Ovary (tissue), 9 donors: ENCODE measurements around the gene RNGTT. TPM values are rescaled to one million over a fixed set of nuclear protein-coding genes. Genes with fewer than 3 reads are reported as not detected.
"Not testable (repeated sequence)": the region's sequence is repeated elsewhere in the genome, so short reads cannot be mapped to it uniquely, and the experiment has no call there.

ENCODE experiments used
- DNase-seq, 5 donors: peaks; one replicate each; pipeline ENCODE4 v3.0.0-alpha.2; 2019 to 2020
- H3K27ac ChIP-seq, 2 donors: fragments of 200-600 bp; one replicate each; pipeline versions ENCODE4 v1.5.1 to v1.8.0; 2019 to 2022
- H3K27me3 ChIP-seq: fragments of 200-600 bp; one replicate; pipeline ENCODE4 v1.8.0; 2022
- H3K36me3 ChIP-seq: fragments of 200-600 bp; sonication (generic); one replicate; pipeline ENCODE4 v1.5.1; 2019
- H3K4me1 ChIP-seq: one replicate; pipeline ENCODE4 v1.8.1; 2013; ENCODE audit warnings: mild to moderate bottlenecking, moderate library complexity; ENCODE audit not compliant: insufficient read depth
- H3K4me3 ChIP-seq: fragments of 200-600 bp; sonication (generic); one replicate; pipeline ENCODE4 v1.5.1; 2017
- H3K9me3 ChIP-seq, 2 donors: fragments of 200-600 bp in 1 of 2; sonication (generic) in 1 of 2; one replicate each; pipeline versions ENCODE4 v1.5.1 to v1.8.1; 2013 to 2019; ENCODE audit warnings: mild to moderate bottlenecking in 1 of 2, moderate library complexity in 1 of 2
- EP300 ChIP-seq: sonication (generic); formaldehyde crosslinking; IDR thresholded peaks from one replicate; pipeline ENCODE4 v1.6.1; 2017; ENCODE audit warnings: antibody characterized with exemption
- POLR2A ChIP-seq: fragments of 450-650 bp; IDR thresholded peaks from one replicate; pipeline ENCODE4 v1.6.1; 2017; ENCODE audit warnings: antibody characterized with exemption, mild to moderate bottlenecking, moderate library complexity
- WGBS, 3 donors: extraction: QIAGEN DNeasy Blood & Tissue Kit in 1 of 3; methylation state at CpG; one replicate each; pipeline versions ENCODE4 v1.1.5 to v1.1.7; 2013 to 2017; 5-methylcytosine and 5-hydroxymethylcytosine counted together
- intact Hi-C, 4 donors: fragments of 100-400 bp; cut with DNase I; formaldehyde crosslinking; loops; one replicate each; pipeline versions ENCODE4 v1.11.0 to v1.15.1; 2022 to 2023
- polyA plus RNA-seq, 2 donors: library from polyadenylated mRNA; stranded (reverse); fragments of 200-250 nt in 1 of 2; fragments of 350-450 nt in 1 of 2; fragmentation: Illumina TruSeq in 1 of 2; extraction: RNeasy Lipid Tissue Mini Kit (QIAGEN cat#74804) in 1 of 2; gene quantifications; one replicate each; pipeline ENCODE4 v1.2.3, GENCODE V29; 2013 to 2014
- total RNA-seq, 7 donors: library from RNA; depleted of rRNA in 2 of 7; stranded (reverse); fragments of >200 nt in 2 of 7; fragmentation: NEBNext Ultra II Directional in 3 of 7; extraction: Animal tissue kit (Norgen Biotek cat#: 25700) in 3 of 7; gene quantifications; one replicate each; pipeline versions ENCODE4 v1.1.0 to v1.2.4, GENCODE V29; 2016 to 2023
- TF ChIP-seq, protein P1 (sequence below), 3 donors: fragments of 450-650 bp in 2 of 3; fragments of 200-600 bp in 1 of 3; IDR thresholded peaks; one replicate each; pipeline versions ENCODE4 v1.5.1 to v1.8.0; 2016 to 2022; ENCODE audit warnings: antibody characterized with exemption in 3 of 3, mild to moderate bottlenecking in 1 of 3
- donor health status: DM: no; HTN: no; CAD: no; lungs with moderate emphysema.
- donor health status: DM: no; HTN: no; CAD: no.
- donor health status: Bipolar disorder and iron deficiency.
- donor health status: DM: yes; HTN: yes; CAD: no.
- donor health status: DM: no; HTN: no; CAD: no.
- donor health status: DM: yes; HTN: yes; CAD: no.

Gene RNGTT
- total and polyA plus RNA-seq, 9 donors, result 3.9 to 17.9 (median 10.5) TPM

DNA sequence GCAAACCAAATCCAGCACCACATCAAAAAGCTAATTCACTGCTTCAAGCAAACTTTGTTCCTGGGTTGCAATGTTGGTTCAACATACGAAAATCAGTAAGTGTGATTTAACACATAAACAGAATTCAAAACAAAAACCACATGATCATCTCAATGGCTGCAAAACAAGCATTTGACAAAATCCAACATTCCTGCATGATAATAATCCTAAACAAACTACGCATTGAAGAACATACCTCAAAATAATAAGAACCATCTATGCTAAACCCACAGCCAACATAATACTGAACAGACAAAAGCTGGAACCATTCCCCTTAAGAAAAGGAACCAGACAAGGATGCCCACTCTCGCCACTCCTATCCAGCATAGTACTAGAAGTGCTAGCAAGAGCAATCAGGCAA lies 49.9 kb downstream of the RNGTT start:
- DNase-seq, result no peak
- Histone ChIP-seq H3K27ac (no peak overlapping the region), H3K4me1 (no peaks in the 10 kb centered on the region), H3K9me3 (no peaks in the 10 kb centered on the region), H3K27me3 (no peaks in the 10 kb centered on the region), H3K36me3 (no peaks in the 10 kb centered on the region), H3K4me3 (no peak overlapping the region)
- WGBS, 3 donors, result 74 to 84% (median 81%) methylated on average over 3 of the region's 3 CpGs
- intact Hi-C loops, result no loop called here
- TF ChIP-seq EP300 (no peak), POLR2A (no peak)
- TF ChIP-seq, protein P1, sequence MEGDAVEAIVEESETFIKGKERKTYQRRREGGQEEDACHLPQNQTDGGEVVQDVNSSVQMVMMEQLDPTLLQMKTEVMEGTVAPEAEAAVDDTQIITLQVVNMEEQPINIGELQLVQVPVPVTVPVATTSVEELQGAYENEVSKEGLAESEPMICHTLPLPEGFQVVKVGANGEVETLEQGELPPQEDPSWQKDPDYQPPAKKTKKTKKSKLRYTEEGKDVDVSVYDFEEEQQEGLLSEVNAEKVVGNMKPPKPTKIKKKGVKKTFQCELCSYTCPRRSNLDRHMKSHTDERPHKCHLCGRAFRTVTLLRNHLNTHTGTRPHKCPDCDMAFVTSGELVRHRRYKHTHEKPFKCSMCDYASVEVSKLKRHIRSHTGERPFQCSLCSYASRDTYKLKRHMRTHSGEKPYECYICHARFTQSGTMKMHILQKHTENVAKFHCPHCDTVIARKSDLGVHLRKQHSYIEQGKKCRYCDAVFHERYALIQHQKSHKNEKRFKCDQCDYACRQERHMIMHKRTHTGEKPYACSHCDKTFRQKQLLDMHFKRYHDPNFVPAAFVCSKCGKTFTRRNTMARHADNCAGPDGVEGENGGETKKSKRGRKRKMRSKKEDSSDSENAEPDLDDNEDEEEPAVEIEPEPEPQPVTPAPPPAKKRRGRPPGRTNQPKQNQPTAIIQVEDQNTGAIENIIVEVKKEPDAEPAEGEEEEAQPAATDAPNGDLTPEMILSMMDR (IDR thresholded peaks at IDR 0.05), result no peak

DNA sequence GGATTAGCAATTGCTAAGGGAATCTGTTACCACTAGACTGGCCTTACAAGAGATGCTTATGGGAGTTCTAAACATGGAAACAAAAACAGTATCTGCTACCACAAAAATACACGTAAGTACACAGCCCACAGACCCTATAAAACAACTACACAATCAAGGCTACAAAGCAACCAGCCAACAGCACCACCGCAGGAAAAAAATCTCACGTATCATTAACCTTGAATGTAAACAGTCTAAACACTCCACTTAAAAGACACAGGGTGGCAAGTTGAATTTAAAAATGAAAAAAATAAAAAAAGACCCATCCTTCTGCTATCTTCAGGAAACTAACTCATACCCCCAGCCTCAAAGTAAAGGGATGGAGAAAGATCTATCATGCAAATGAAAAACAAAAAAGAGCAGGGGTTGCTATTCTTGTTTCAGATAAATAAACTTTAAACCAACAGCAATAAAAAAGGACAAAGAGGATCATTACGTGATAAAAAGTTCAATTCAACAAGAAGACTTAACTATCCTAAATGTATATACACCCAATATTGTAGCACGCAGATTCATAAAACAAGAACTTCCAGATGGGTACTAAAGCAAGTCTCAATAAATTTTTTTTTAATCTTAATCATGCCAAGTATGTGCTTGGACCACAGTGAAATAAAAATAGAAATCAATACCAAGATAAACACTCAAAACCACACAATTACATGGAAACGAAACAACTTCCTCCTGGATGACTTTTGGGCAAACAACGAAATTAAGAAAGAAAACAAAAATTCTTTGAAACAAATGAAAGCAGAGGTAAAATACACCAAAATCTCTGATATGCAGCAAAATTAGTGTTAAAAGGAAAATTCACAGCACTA lies 52.3 kb downstream of the RNGTT start:
- no peak for DNase-seq
- no peaks in the 10 kb centered on the region for H3K27me3 ChIP-seq
- TF ChIP-seq EP300 (no peak), POLR2A (no peak)
- H3K27ac ChIP-seq, result no peak overlapping the region
- no peaks in the 10 kb centered on the region for H3K36me3 ChIP-seq
- H3K4me3 ChIP-seq, result no peak overlapping the region
- no peaks in the 10 kb centered on the region for H3K9me3 ChIP-seq
- H3K4me1 ChIP-seq, result no peaks in the 10 kb centered on the region
- 46 to 64% (median 55%) methylated on average over 7 of the region's 7 CpGs for WGBS, 3 donors
- intact Hi-C loops, result no loop called here

DNA sequence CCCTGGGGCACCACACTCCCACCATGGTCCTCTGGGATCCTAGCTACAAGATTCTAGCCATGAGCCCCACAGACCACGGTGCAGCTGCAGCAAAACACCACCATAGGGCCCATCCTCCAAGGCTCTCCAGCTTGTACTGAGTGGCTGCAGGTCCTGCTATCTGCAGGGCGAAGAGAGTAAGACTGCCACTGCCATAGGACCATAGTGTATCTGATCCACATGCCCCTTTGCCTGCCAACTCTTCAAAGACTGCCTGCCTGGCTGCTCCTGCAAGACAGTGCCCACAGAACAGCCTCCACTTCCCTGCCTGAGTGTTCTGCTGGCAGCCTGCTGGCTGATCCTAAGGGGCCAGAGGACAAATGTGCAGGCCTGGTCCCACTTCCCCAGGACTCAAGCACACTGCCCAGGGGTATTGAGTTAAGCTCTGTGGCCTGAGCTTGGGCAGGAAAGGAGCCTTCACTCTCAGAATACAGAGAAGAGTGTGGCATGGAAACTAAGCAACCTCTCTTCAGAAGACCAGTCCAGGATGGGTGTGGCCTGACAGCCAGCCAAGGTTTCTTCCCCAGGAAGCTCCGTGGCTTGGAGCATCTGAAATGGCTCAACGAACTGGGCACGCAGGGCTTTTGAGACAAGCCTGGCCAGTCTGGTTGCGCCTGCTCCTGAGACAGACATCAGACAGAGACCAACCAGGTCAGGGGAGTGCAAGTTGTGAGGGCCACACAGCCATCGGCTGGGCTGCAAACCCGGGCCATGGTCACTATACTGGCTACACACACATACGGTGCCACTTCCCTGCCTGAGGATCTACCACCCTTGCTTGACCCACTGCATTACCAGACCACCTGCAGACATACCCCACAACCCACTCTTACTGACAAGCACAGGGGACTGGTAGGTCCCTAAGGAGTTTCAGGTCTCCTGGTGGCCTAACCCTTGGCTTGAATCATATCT lies 54.5 kb downstream of the RNGTT start:
- no peak overlapping the region for H3K4me3 ChIP-seq
- DNase-seq, result no peak
- 89 to 93% (median 90%) methylated on average over 9 of the region's 9 CpGs for WGBS, 3 donors

DNA sequence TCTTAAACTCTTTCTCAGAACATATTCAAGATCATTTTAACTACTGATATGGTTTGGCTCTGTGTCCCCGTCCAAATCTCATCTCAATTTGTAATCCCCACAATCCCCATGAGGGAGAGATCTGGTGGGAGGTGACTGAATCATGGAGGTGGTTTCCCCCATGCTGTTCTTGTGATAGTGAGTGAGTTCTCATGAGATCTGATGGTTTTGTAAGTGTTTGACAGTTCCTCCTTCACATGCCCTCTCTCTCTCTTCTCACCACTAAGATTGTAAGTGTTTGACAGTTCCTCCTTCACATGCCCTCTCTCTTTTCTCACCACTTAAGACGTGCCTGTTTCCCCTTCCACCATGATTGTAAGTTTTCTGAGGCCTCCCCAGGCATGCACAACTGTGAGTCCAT lies 56.3 kb downstream of the RNGTT start:
- H3K4me3 ChIP-seq, H3K9me3 ChIP-seq, H3K27me3 ChIP-seq, H3K36me3 ChIP-seq, intact Hi-C loops, DNase-seq, H3K27ac ChIP-seq, H3K4me1 ChIP-seq: not testable (repeated sequence)
- 71 to 75% (median 73%) methylated on average over 2 of the region's 2 CpGs for WGBS, 3 donors

More for the DNA sequence above, 54.5 kb downstream of the RNGTT start:
- H3K9me3 ChIP-seq, result no peaks in the 10 kb centered on the region
- H3K36me3 ChIP-seq, result no peaks in the 10 kb centered on the region
- H3K4me1 ChIP-seq, result no peaks in the 10 kb centered on the region
- intact Hi-C loops, result no loop called here
- H3K27ac ChIP-seq, result no peak overlapping the region
- TF ChIP-seq POLR2A (no peak), EP300 (no peak)
- no peaks in the 10 kb centered on the region for H3K27me3 ChIP-seq

DNA sequence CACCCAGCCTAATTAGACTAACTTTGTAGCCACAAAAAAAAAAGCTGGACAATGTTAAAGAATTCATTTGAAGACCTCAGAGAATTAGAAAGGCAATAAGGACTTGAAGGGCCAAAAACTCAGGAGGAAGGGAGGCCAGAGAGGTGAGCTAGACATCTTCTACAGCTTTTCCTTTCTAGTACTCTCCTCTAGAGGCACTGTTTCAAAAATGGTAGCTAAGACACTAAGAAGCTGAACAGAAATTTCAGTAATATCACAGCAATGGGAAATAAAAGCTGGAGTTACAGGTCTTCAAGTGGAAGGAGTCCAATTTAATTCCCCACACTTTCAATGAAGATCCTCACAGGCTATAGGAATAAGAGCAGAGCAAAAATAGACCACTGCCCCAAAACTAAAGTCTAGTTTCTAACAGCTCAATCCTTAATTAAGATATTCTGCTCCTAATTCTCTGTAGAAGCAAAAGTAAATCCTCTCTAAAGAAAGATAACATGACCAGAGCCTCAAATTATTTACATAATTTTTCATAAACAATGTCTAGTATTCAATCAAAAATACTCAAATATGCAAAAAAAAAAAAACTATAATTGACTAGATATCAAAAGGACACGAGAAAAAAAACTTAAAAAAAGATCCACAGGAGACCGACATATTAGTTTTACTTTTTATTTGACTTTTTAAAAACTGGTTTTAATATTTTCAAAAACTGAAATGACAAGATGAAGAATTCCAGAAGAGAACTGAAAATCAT lies 63.7 kb downstream of the RNGTT start:
- Histone ChIP-seq H3K9me3 (no peaks in the 10 kb centered on the region), H3K4me3 (no peak overlapping the region), H3K27me3 (no peaks in the 10 kb centered on the region), H3K36me3 (no peaks in the 10 kb centered on the region), H3K4me1 (no peaks in the 10 kb centered on the region), H3K27ac (no peak overlapping the region)
- intact Hi-C loops, result no loop called here
- 95 to 98% (median 98%) methylated on average over 2 of the region's 2 CpGs for WGBS, 3 donors
- TF ChIP-seq EP300 (no peak), POLR2A (no peak)
- TF ChIP-seq, protein P1 (IDR thresholded peaks at IDR 0.05), result no peak
- DNase-seq, result no peak
